Natural killer cell (primary cell): Measurements from ENCODE around the gene SERP2. TPM values are rescaled to one million over a fixed set of nuclear protein-coding genes. Genes with fewer than 3 reads are reported as not detected.
A peak's percentile ranks its signal among the peaks of the same experiment; 100 is the strongest.

Source experiments
- ATAC-seq, 3 donors: fragments of 150-1000 bp in 2 of 3; fragments of 200-7000 bp in 1 of 3; cut with Tn5 transposase; 1 replicate in 1 of 3; 2 replicates in 2 of 3; pipeline ENCODE4 v1.10.0; 2021; ENCODE audit warnings: mild to moderate bottlenecking in 2 of 3, moderate library complexity in 2 of 3
- DNase-seq, 2 donors: peaks; one replicate each; pipeline versions ENCODE4 v3.0.0 to v3.0.0-alpha.2; 2013 to 2021; ENCODE audit warnings: mixed read lengths in 1 of 2
- H3K27ac ChIP-seq: one replicate; pipeline ENCODE4 v1.5.1; 2013; ENCODE audit warnings: mild to moderate bottlenecking, low read length
- H3K27me3 ChIP-seq: one replicate; pipeline ENCODE4 v1.6.1; 2013; ENCODE audit warnings: low read length; ENCODE audit not compliant: control insufficient read depth, insufficient read depth
- H3K36me3 ChIP-seq: one replicate; pipeline ENCODE4 v1.6.1; 2013; ENCODE audit warnings: low read length; ENCODE audit not compliant: control insufficient read depth, insufficient read depth
- H3K4me1 ChIP-seq: one replicate; pipeline ENCODE4 v1.6.1; 2013; ENCODE audit warnings: low read length; ENCODE audit not compliant: control insufficient read depth, insufficient read depth
- H3K4me3 ChIP-seq: one replicate; pipeline ENCODE4 v1.5.1; 2013; ENCODE audit warnings: low read length
- H3K9me3 ChIP-seq: one replicate; pipeline ENCODE4 v1.6.1; 2013; ENCODE audit warnings: low read length; ENCODE audit not compliant: control insufficient read depth, insufficient read depth
- H3K27ac Mint-ChIP-seq, 2 donors: one replicate each; pipeline ENCODE4 v1.8.0; 2022; ENCODE audit warnings: mild to moderate bottlenecking in 2 of 2, mixed read lengths in 2 of 2, moderate library complexity in 1 of 2
- H3K27me3 Mint-ChIP-seq, 2 donors: one replicate each; pipeline ENCODE4 v1.8.0; 2022; ENCODE audit warnings: low read depth in 2 of 2, mixed read lengths in 2 of 2
- H3K36me3 Mint-ChIP-seq: one replicate; pipeline ENCODE4 v1.8.0; 2022; ENCODE audit warnings: mixed read lengths
- H3K4me1 Mint-ChIP-seq, 2 donors: one replicate each; pipeline ENCODE4 v1.8.0; 2022; ENCODE audit warnings: mixed read lengths in 2 of 2
- H3K4me3 Mint-ChIP-seq: one replicate; pipeline ENCODE4 v1.8.0; 2022; ENCODE audit warnings: mild to moderate bottlenecking, moderate library complexity, mixed read lengths
- H3K9me3 Mint-ChIP-seq, 2 donors: one replicate each; pipeline ENCODE4 v1.8.0; 2022; ENCODE audit warnings: mixed read lengths in 2 of 2
- CTCF ChIP-seq: fragments of 200-600 bp; IDR thresholded peaks from one replicate; pipeline ENCODE4 v1.8.0; 2022; ENCODE audit warnings: antibody characterized with exemption
- WGBS: methylation state at CpG from one replicate; pipeline ENCODE4 v1.1.7; 2013; ENCODE audit warnings: missing lambda C conversion rate; ENCODE audit not compliant: insufficient coverage; 5-methylcytosine and 5-hydroxymethylcytosine counted together
- intact Hi-C: fragments of 100-400 bp; cut with micrococcal nuclease; formaldehyde crosslinking; loops from one replicate; pipeline ENCODE4 v1.14.2; 2022
- total RNA-seq, 4 donors: library from RNA; stranded (reverse); fragments of 120-200 nt in 1 of 4; gene quantifications; one replicate each; pipeline versions ENCODE4 v1.2.3 to v1.2.4, GENCODE V29; 2013 to 2022

Gene SERP2
- total RNA-seq, 3 donors from 2014 or later (not counting 1 experiment from before 2014, with no cell fraction given) = 2.0 to 4.1 (median 3.2) TPM

GRCh38 chr13:44410328-44410859, 36.8 kb downstream of the SERP2 start:
- H3K4me1 Mint-ChIP-seq = peaks cover 0 to 2% of the 10 kb centered on the region in 2 donors

GRCh38 chr13:44411841-44412240, 38.2 kb downstream of the SERP2 start:
- Histone ChIP-seq H3K9me3 (no peaks in the 10 kb centered on the region), H3K36me3 (no peaks in the 10 kb centered on the region), H3K4me3 (no peak overlapping the region), H3K27me3 (no peaks in the 10 kb centered on the region), H3K27ac (no peak overlapping the region), H3K4me1 (no peaks in the 10 kb centered on the region)
- whole genome bisulfite sequencing = 65% methylated on average over 1 of the region's 2 CpGs
- peak overlapping the region in 1 of 2 donors; percentile 0 for H3K27ac Mint-ChIP-seq
- no peak overlapping the region for H3K4me3 Mint-ChIP-seq
- intact Hi-C loops = no loop called here
- DNase-seq (no peak), ATAC-seq (no peak)
- peaks cover 0 to 18% of the 10 kb centered on the region in 2 donors for H3K27me3 Mint-ChIP-seq
- no peak for TF ChIP-seq CTCF
- no peaks in the 10 kb centered on the region for H3K9me3 Mint-ChIP-seq
- H3K36me3 Mint-ChIP-seq = no peaks in the 10 kb centered on the region
- no peaks in the 10 kb centered on the region for H3K4me1 Mint-ChIP-seq

More at GRCh38 chr13:44410328-44410859, 36.8 kb downstream of the SERP2 start:
- 82% methylated on average over 6 of the region's 6 CpGs for WGBS
- H3K9me3 ChIP-seq = no peaks in the 10 kb centered on the region
- no peak overlapping the region for H3K27ac ChIP-seq
- DNase-seq = peak in 1 of 2 donors; percentile 7
- Mint-ChIP-seq H3K36me3 (no peaks in the 10 kb centered on the region), H3K4me3 (no peak overlapping the region), H3K27ac (no peak overlapping the region), H3K9me3 (no peaks in the 10 kb centered on the region), H3K27me3 (peaks cover 10 to 17% of the 10 kb centered on the region in 2 donors)
- H3K4me3 ChIP-seq = no peak overlapping the region
- no peaks in the 10 kb centered on the region for H3K36me3 ChIP-seq
- no peaks in the 10 kb centered on the region for H3K27me3 ChIP-seq
- no peak for ATAC-seq
- no peak for TF ChIP-seq CTCF
- no peaks in the 10 kb centered on the region for H3K4me1 ChIP-seq
- intact Hi-C loops = no loop called here

GRCh38 chr13:44412346-44412935, 38.8 kb downstream of the SERP2 start:
- Histone ChIP-seq H3K4me3 (no peak overlapping the region), H3K36me3 (no peaks in the 10 kb centered on the region), H3K27me3 (no peaks in the 10 kb centered on the region), H3K27ac (no peak overlapping the region), H3K4me1 (no peaks in the 10 kb centered on the region), H3K9me3 (no peaks in the 10 kb centered on the region)
- no peaks in the 10 kb centered on the region for H3K9me3 Mint-ChIP-seq
- peaks cover 0 to 16% of the 10 kb centered on the region in 2 donors for H3K27me3 Mint-ChIP-seq
- H3K27ac Mint-ChIP-seq = peak overlapping the region in 1 of 2 donors; percentile 0
- no peak for ATAC-seq
- no peak for DNase-seq
- TF ChIP-seq CTCF = no peak
- intact Hi-C loops = no loop called here
- 88% methylated on average over 16 of the region's 16 CpGs for WGBS
- no peaks in the 10 kb centered on the region for H3K4me1 Mint-ChIP-seq
- H3K36me3 Mint-ChIP-seq = no peaks in the 10 kb centered on the region
- no peak overlapping the region for H3K4me3 Mint-ChIP-seq

GRCh38 chr13:44413095-44413494, 39.5 kb downstream of the SERP2 start:
- TF ChIP-seq CTCF = no peak
- peaks cover 0 to 16% of the 10 kb centered on the region in 2 donors for H3K27me3 Mint-ChIP-seq

More at GRCh38 chr13:44413095-44413494, 39.5 kb downstream of the SERP2 start:
- Mint-ChIP-seq H3K27ac (no peak overlapping the region), H3K4me3 (no peak overlapping the region), H3K36me3 (no peaks in the 10 kb centered on the region), H3K4me1 (no peaks in the 10 kb centered on the region), H3K9me3 (no peaks in the 10 kb centered on the region)
- intact Hi-C loops = no loop called here
- Histone ChIP-seq H3K9me3 (no peaks in the 10 kb centered on the region), H3K27me3 (no peaks in the 10 kb centered on the region), H3K4me3 (no peak overlapping the region), H3K4me1 (no peaks in the 10 kb centered on the region), H3K36me3 (no peaks in the 10 kb centered on the region), H3K27ac (no peak overlapping the region)
- ATAC-seq (no peak), DNase-seq (no peak)
- WGBS = 85% methylated on average over 13 of the region's 13 CpGs
